Left ventricle myocardium inferior (tissue), 1 donor: ENCODE results near the gene GEMIN4. TPM values are rescaled to one million over a fixed set of nuclear protein-coding genes. Genes with fewer than 3 reads are reported as not detected.

Source experiments
- DNase-seq: peaks from one replicate; pipeline ENCODE4 v3.0.0-alpha.2; 2020
- H3K27ac ChIP-seq: fragments of 200-600 bp; replicated peaks from 2 replicates; pipeline ENCODE4 v1.8.0; 2021
- H3K27me3 ChIP-seq: fragments of 200-600 bp; 2 replicates; pipeline ENCODE4 v1.8.0; 2021; ENCODE audit warnings: low read depth
- H3K36me3 ChIP-seq: fragments of 200-600 bp; 2 replicates; pipeline ENCODE4 v1.8.0; 2021
- H3K4me1 ChIP-seq: fragments of 200-600 bp; 2 replicates; pipeline ENCODE4 v1.8.0; 2021
- H3K4me3 ChIP-seq: fragments of 200-600 bp; 2 replicates; pipeline ENCODE4 v1.8.0; 2021; ENCODE audit warnings: mild to moderate bottlenecking, moderate library complexity
- H3K9me3 ChIP-seq: fragments of 200-600 bp; replicated peaks from 2 replicates; pipeline ENCODE4 v1.8.0; 2021
- CTCF ChIP-seq: fragments of 200-600 bp; IDR thresholded peaks from 2 replicates; pipeline ENCODE4 v1.8.0; 2021; ENCODE audit warnings: antibody characterized with exemption, mild to moderate bottlenecking, borderline replicate concordance
- intact Hi-C: fragments of 100-400 bp; cut with micrococcal nuclease; formaldehyde crosslinking; loops from one replicate; pipeline ENCODE4 v1.11.0; 2022
- total RNA-seq: library from RNA; stranded (reverse); fragmentation: NEBNext Ultra II Directional; extraction: Animal tissue kit (Norgen Biotek cat#: 25700); gene quantifications from one replicate; pipeline ENCODE4 v1.2.1, GENCODE V29; 2021
- donor health status: DM: no; HTN: yes; CAD: no; lungs with severe emphysema.

Gene GEMIN4
- total RNA-seq, 1 donor from 2014 or later = 11.1 TPM

GRCh38 chr17:697682-698081 lies 54.4 kb downstream of the GEMIN4 start:
- H3K4me3 ChIP-seq = no peak overlapping the region
- H3K4me1 ChIP-seq = peaks cover 13% of the 10 kb centered on the region
- no peaks in the 10 kb centered on the region for H3K9me3 ChIP-seq
- H3K27me3 ChIP-seq = no peaks in the 10 kb centered on the region
- peaks cover 63% of the 10 kb centered on the region for H3K36me3 ChIP-seq
- TF ChIP-seq CTCF = no peak
- no peak for DNase-seq
- H3K27ac ChIP-seq = no peak overlapping the region
- intact Hi-C loops = no loop called here

- Histone ChIP-seq H3K27me3 (no peaks in the 10 kb centered on the region), H3K27ac (no peak overlapping the region), H3K4me1 (peaks cover 13% of the 10 kb centered on the region), H3K36me3 (peaks cover 71% of the 10 kb centered on the region), H3K4me3 (no peak overlapping the region), H3K9me3 (no peaks in the 10 kb centered on the region)
- intact Hi-C loops = no loop called here
- DNase-seq = no peak
- no peak for TF ChIP-seq CTCF
Measured at GRCh38 chr17:696369-696768, 55.7 kb downstream of the GEMIN4 start.

Other genes with a start within 250 kb of the GEMIN4 start
- 30.7 TPM for gene VPS53, start 37.4 kb downstream of the GEMIN4 start, total RNA-seq
- 1.5 TPM for gene TLCD3A, start 19.7 kb downstream of the GEMIN4 start, total RNA-seq
- 26.5 TPM for gene GLOD4, start 30.0 kb upstream of the GEMIN4 start, total RNA-seq
- gene MRM3, start 30.1 kb upstream of the GEMIN4 start, total RNA-seq = 18.7 TPM
- gene NXN, start 227.5 kb upstream of the GEMIN4 start, total RNA-seq = 13.8 TPM
- 17.6 TPM for gene TIMM22, start 244.9 kb upstream of the GEMIN4 start, total RNA-seq